ENCODE measurements around the gene HOXA6.

The HOXA6 gene

DNA sequence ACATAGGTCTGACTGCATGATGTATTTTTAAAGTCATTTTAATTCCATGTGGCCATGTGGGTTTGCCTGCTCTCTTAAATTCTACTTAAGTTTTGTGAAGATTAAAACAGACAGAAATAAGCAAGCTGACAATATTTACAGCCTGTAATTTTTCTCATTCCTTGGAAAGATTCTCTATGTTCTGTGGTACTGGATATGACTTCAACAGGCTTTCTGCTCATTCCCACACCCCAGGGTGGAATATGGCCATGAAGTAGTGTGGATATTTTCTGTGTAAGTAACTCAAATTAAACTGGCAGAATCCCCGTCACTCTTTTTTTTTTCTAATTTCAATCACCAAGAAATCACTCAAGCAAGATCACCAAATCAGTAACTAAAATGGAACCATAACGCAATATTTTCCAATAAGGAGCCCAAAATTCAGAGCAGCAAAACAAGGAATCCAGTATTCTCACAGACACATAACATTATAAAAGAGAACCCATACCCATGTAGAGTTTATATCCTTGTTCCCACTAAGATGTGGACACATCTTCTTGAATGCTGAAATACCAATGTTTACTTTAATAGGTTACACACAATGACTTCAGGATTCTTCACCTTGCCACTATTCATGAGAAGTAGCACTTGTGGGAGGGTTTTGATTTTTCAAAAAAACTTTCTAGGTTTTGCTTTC lies 9.8 kb downstream of the HOXA6 start:
- DNase-seq: no peak

- peak; percentile 91 for DNase-seq
Observed at GRCh38 chr7:27134392-27134791, 13.2 kb downstream of the HOXA6 start.

DNA sequence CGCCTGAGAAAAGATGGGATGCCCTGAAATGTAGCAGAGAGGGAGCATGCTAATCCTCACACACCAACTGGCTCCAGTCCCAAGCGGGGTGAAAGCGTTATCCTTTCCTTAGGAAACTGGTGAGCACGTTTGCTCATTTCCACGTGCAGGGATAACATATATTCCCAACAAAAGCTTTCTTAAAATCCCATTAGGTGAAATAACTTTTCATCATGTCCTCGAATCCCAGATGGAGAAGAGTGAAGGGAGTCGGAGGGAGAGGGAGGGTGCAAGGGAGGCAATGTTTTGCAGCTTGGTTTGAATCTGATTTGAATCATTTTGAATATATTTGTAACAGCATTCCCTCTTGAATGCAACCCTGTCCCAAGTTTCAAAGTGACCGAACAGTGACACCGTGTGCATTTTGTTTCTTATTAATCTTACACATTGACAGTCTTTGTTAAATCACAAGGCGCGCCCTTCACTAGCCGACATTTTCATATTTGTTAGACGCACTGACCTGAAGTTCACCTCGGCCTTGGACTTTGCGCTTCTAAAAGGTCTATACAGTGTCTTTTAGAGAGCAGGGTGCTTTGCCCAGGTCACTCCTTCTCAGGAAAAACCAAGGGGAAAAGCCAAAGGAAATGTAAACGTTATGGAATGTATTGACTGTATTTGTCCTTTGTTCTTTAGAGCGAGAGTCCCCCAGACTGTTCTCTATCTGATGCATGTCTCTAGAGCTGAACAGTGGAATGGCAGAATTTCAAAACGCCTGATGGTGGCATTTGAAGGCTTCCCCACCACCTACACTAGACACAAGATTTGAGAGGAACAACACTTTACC lies 14.0 kb downstream of the HOXA6 start:
- no peak for DNase-seq

GRCh38 chr7:27132978-27133377 lies 14.6 kb downstream of the HOXA6 start:
- no peak for DNase-seq

GRCh38 chr7:27132214-27132613 lies 15.4 kb downstream of the HOXA6 start:
- no peak for DNase-seq

DNA sequence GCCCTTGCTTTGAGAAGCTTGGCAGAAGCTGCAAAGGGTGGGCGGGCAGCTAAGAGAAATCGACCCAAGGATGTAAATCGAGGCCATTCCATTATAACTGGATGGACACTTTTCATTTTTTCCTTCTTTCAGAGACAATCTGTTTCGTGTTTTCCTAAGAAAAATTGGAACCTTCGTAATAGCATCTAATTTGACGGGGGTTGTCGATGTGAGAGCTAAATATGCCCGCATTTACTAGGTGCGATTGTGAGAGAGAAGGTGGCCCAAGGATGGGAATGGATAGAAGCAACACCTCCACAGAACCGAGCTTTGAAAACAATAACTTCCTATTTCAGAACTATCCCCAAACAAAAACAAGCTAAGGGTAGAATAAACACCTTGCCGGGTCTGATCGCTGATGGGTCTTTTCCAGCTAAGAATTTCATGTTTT lies 16.2 kb downstream of the HOXA6 start:
- DNase-seq: no peak

DNA sequence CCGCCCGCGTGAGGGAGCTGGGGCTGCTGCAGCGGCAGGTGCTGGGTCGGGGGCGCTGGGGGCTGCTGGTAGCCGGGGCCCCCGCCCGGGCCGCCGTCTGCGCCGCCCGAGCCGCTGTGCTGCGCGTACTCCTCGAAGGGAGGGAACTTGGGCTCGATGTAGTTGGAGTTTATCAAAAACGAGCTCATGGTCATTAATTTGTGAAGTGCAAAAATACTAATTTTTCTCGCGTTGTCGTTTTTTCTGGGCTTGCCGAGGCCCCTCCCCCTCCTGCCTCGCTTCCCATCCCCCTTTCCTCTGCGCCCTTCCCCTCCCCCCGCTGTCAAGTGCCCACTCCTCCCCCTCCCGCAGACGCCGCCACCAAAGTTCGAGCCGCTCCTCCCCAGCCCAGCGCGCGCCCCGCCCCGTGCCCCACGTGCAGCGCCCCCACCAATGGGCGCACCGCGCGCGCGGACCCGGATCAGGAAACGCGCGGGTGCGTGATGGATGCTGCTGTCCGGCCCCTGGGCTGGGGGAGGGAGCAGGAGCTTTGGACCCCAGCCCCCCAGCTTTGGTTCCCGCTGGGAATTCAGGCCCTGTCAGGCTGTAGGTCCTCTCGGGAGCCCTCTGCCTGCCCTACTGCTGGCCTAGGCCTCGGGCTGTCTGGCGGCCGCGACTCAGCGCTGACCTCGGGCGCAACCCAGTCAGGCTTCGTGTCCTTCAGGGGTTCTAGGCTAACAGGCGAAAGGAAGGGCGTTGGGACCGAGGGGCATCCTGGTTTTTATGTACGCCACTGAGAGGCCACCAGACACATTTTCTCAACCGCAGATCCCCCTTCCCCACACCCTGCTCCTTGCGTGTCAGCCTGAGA lies 16.8 kb downstream of the HOXA6 start, which contains the start of gene HOXA4:
HOXA4 (minus strand) TSS at position 218 of the 850 bp plus-strand sequence; CDS start at position 194, 24 bp downstream.
- DNase-seq: peak; percentile 91

DNA sequence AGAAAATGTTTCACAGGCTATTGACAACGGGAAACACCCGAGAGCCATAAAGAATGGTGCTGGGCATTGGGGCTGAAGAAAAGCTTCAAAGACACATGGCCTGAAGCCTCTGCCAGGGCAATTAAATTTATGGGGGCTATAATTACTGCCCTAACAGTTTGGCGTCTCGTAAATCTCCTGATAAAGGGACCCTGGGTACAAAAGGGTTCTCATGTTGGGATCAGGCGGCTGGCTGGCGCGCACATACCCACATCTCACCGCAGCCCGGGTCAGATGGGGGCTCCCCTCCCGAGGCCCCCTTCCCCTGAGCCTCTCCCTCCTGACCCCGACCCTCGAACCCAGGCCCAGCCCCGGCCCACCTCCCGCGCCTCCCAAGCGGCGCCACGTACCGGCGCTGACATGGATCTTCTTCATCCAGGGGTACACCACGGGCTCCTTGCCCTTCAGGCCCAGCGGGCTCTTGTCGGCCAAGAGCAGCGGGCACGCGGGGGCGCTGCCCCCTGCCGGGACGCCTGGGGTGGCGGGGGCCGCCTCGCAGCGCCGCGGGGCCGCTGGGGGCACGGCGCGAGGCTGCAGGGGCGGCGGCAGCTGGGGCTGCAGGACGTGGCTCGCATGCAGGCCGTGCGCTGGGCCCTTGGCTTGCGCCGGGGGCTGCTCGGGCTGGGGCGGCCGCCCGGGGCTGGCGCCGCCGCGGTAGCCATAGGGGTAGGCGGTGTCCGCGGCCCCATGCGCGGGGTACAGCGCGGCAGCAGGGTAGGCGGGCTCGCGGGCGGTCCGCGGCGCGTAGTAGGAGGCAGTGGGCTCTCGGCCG lies 17.6 kb downstream of the HOXA6 start:
- DNase-seq: no peak

- no peak for DNase-seq
Observed at GRCh38 chr7:27128776-27129728, 18.5 kb downstream of the HOXA6 start.

DNA sequence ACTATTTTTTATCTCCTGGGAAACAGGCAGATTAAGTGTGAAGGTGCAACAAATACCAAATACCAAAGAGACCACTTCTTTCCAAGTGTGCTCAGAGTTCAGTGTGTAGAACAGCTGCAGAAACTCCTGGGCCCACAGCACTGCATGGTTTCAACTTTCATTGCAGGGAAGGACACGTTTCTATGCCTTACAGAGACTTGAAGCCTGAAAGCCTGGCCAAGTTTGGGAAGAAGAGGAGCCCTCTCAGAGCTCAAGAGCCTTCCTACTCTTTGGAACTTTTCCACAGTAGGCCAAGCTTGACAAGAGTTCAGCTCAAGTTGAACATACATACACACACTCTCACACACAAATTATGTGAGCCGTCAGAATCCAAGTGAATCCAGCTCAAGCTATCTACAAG lies 19.5 kb downstream of the HOXA6 start:
- no peak for DNase-seq

GRCh38 chr7:27126596-27127327 lies 20.8 kb downstream of the HOXA6 start:
- DNase-seq: no peak

- no peak for DNase-seq
Observed at GRCh38 chr7:27125986-27126394, 21.6 kb downstream of the HOXA6 start.

DNA sequence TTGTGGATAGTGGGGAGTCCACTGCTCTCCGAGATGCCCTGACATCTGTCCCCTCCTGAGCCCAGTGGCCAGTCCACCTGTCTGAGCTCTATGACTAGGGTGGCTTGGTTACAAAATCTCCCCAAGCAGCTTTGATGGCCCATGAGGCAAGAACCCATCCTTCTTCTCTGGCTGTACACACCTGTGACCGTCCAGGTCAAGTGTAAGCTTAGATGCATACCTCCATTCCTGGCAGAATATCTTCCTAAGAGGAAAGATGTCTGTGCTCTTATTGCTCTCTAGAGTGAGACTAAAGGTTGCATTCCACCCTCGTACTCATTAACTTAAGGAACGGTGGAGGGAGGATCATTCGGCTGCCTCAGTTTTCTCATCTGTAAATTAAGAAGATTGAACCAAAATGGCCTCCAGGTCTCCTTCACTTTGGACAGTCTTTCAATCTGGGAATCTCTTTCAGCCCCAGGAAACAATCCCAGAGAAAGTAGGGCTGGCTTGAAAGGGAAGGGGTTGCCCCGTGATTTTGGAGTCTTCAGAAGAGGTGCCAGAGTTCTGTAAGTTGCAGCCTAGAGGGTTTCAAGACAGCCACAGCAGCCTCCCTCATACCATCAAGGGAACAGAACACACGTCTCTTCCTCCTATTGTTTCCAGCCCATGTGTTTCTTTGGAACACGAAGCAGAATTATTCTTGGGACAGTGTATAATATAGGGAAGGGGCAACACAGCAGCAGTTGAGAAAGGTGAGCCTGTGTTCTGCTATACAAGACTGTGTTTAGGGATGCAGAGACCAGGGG lies 22.5 kb downstream of the HOXA6 start:
- no peak for DNase-seq

DNA sequence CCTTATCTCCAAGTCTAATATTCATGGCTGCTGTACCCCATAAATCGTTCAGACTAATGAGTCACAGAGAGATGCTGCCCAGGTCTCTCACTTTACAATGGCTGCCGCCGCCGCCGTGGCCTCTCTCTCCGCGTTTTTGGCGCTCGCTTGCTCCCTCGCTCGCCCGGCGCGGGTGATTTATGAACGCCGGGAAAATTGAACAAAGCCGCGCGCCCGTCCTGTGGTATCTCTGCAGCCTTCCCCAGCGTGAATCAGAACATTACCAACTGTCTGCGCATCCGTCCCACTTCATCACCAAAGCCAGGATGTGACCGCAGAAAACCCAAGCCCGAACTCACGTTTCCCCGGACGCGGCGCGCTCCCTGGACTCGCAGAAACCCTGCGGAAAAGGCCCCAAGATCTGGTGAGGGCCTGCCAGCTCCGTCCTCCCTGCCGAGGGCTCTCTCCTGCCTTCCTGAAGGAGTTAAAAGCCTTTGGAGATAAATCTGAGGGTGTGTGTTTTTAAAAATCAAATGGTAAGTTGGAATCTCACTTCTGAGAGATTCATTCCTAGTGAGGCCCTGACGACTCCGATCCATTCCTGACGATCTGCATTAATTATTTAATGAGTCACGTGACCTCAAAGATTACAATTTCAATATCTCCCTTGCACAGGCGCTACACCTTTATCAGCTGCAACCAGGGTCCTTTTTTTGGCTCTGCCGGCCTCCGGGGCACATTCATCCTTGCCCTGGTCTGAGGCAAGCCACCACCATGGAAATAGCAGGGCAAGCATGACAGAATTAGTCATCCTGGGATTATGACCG lies 23.3 kb downstream of the HOXA6 start:
- no peak for DNase-seq

DNA sequence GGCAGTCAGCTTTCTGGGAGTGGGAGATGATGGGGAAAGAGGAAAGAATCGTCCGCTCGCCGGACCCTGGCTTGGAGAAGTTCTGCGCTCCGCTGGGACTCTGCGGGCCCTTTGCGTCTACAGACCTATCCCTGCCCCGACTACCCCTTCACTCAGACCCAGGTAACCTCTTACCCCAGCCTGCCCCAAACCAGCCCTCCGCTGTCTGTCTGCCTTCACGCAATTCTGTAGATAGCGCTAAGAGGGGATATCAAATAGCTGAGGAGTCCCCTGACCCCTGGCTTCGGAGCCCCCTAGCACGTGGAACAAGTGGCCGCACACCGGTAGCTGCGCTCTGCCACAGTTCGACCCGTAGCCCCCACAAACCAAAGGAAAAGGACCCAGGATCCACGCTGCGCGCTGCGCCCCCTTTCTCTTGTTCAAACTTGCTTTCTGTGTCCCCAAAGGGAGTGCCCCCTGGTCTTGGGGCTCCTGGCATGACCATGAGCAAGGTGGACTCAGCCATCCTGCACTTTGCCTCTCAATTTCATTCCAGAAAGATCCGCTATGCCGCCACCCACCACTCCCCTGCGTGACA lies 24.0 kb downstream of the HOXA6 start:
- DNase-seq: no peak

DNA sequence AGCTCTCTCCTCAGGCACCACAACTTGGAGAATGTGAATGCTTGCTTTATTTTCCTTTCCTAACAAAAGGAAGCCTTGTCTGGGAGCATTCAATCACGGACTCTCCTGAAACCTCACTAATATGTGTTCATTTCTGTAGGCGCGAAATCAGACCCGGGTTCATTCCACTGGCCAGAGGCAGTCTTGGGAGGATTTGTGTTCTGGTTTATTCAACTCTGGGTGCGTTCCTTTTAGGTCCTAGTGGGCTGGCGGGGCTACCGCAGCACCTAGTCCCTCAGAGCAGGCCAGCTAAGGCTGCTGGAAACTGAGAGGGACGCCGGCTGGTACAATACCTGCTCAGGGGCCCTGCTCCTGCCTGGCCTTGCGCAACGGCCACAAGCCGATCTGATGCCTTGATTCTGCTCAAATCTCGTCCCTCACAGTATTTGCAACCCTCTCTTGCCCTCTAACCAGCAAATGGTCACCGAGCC lies 24.5 kb downstream of the HOXA6 start:
- no peak for DNase-seq

GRCh38 chr7:27122077-27122910 lies 25.3 kb downstream of the HOXA6 start:
- DNase-seq: no peak
